GM12874 (cell line): ENCODE data around the gene MIAT.

Experiments used
- TF ChIP-seq, protein P1 (sequence below): IDR thresholded peaks from 2 replicates; pipeline ENCODE4 v1.5.1; 2011; ENCODE audit warnings: low read depth, mild to moderate bottlenecking, control low read depth, low read length, moderate library complexity; ENCODE audit not compliant: insufficient read depth

MIAT gene

DNA sequence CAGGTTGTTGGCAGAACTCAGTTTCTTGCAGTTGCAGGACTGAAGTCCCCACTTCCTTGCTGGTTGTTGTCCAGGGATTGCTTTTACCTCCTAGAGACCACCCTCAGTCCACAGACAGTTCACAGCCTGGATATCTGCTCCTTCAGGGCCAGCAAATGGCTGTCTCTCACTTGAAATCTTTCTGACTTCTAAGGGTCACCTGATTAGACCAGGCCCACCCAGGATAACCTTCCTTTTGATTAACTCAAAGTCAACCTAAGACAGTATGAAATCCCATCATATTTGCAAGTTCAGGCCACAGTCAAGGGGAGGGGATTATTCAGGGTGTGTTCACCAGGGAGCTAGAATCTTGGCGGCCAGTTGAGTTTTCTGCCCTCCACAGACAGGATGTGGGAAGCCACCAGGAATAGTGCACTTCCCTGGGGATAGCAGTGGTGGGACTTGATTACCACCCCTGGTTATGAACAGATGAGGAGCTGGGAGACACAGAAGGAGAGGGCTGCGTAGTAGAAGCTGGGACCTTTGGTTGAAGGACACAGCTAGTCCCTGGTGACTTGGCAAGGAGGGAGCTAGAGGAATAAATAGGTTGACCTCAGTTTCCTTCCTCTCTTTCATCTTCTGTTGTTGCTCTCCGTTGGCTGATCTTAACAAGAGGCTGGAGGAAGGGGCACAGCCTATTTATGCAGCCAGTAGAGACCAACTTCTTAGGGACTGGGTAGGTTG is 33.4 kb downstream of the MIAT start:
- TF ChIP-seq, protein P1, sequence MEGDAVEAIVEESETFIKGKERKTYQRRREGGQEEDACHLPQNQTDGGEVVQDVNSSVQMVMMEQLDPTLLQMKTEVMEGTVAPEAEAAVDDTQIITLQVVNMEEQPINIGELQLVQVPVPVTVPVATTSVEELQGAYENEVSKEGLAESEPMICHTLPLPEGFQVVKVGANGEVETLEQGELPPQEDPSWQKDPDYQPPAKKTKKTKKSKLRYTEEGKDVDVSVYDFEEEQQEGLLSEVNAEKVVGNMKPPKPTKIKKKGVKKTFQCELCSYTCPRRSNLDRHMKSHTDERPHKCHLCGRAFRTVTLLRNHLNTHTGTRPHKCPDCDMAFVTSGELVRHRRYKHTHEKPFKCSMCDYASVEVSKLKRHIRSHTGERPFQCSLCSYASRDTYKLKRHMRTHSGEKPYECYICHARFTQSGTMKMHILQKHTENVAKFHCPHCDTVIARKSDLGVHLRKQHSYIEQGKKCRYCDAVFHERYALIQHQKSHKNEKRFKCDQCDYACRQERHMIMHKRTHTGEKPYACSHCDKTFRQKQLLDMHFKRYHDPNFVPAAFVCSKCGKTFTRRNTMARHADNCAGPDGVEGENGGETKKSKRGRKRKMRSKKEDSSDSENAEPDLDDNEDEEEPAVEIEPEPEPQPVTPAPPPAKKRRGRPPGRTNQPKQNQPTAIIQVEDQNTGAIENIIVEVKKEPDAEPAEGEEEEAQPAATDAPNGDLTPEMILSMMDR, result no peak

DNA sequence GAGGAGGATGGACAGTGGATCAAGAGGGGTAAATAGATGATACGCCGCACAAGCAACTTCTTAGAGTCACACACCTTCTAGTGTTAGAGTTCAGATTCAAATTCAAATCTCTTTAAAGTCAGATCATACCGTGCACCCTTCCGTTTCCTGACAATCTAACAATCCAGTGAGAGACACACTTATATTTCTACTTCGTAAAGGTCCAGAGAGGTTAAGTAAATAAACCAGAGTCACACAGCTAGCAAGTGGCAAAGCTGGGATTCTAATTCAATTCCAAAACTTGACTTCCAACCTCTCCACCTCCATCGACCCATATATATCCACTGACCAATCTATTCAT is 34.0 kb downstream of the MIAT start:
- TF ChIP-seq, protein P1, result no peak

DNA sequence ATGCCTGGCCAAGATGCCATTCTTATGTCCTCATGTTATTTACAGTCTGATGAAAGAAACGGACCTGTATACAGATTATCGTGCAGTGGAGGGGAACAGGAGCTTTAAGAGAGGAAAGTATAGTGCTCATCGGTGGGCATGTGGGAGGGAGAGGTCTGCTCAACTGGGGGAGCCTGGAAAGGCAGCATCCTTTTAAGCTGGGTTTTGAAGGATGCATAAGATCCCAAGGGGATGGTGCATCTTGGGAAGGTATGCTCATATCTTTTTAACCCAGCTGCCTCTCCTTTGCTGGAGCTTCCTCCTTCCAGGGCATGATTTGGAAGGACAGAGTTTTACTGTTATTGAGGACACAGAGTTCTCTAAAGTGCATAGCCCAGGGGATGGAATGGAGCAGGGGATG is 34.8 kb downstream of the MIAT start:
- TF ChIP-seq, protein P1, result no peak

DNA sequence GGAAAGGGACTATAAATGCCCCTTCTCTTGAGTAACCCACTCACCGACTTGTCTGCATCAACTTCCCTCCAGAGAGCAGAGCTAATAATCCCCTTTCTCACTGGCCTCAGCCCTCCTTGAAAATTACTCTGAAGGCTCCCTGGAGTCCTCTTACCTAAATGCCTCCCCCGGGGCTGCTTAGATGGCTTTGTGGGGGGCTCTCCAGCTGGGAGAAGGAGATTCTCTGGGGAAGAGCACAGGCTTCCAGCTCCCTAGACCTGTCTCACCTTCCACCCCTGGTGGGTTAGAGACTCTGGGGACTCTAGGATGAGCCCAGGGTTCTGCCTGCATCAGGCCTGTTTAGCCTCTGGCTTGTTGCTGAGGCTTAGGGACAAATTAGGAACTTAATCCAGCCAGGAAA is 39.8 kb downstream of the MIAT start:
- TF ChIP-seq, protein P1, result no peak

DNA sequence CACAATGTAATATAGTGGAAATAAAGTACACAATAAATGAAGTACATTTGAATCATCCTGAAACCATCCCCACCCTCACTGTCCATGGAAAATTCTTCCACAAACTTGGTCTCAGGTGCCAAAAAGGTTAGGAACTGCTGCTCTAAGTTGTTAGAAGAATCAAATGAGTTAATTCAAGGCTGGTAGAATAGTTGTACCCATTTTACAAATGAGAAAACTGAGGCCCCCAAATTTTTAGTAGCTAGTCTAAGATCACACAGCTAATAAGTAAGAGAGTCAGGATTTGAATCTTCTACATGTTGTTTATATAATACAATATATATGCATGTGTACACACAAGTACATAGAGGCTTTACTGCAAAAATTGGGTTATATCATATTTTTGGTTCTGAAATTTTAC is 43.1 kb downstream of the MIAT start:
- TF ChIP-seq, protein P1, result no peak

DNA sequence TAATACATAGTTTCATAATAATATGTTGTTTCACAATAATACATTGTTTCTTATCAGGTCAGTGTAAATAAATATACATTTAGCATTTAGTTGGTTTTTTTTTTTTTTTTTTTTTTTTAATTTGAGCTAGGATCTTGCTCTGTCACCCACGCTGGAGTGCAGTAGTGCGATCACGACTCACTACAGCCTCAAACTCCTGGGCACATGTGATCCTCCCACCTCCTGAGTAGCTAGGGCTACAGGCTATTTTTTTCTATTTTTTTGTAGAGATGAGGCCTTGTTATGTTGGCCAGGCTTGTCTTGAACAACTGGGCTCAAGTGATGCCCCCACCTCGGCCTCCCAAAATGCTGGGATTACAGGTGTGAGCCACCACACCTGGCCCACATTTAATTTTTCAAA is 43.5 kb downstream of the MIAT start:
- TF ChIP-seq, protein P1, result no peak

DNA sequence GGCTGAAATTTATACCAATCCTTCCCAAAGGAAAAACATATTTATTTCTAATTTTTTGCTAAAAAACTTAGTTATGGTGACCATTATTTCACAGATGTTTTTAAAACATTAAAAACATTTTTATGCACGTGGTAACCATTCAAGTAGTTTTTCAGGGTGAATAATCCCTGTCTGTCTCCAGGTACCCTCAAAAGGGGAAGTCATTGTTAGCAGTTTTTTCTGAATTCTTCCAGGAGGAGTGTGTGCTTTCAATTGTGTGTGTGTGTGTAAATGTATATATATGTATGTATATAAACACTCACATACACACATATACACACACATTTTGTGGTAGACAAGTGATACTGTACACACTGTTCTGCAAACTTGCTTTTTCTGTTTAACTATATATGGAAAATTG is 43.9 kb downstream of the MIAT start:
- TF ChIP-seq, protein P1, result no peak
